ENCODE results near the gene KLHL40.

The KLHL40 gene, protein sequence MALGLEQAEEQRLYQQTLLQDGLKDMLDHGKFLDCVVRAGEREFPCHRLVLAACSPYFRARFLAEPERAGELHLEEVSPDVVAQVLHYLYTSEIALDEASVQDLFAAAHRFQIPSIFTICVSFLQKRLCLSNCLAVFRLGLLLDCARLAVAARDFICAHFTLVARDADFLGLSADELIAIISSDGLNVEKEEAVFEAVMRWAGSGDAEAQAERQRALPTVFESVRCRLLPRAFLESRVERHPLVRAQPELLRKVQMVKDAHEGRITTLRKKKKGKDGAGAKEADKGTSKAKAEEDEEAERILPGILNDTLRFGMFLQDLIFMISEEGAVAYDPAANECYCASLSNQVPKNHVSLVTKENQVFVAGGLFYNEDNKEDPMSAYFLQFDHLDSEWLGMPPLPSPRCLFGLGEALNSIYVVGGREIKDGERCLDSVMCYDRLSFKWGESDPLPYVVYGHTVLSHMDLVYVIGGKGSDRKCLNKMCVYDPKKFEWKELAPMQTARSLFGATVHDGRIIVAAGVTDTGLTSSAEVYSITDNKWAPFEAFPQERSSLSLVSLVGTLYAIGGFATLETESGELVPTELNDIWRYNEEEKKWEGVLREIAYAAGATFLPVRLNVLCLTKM

GRCh38 chr3:42685363-42685881 is at the start of gene KLHL40:
TSS of gene KLHL40 (plus strand) at chr3:42685537. CDS start at chr3:42685619, 82 bp downstream.
- no peak within 1 kb of the TSS for H3K4me3 ChIP-seq (ENCODE audit: low read length)
- H3K9ac ChIP-seq (ENCODE audit: low read depth, low read length): no peak within 1 kb of the TSS
- no peaks in the 10 kb centered on the region for H3K27me3 ChIP-seq (ENCODE audit: insufficient read depth, low read length)
- H3K27ac ChIP-seq (ENCODE audit: low read length): no peak within 1 kb of the TSS
- H3K36me3 ChIP-seq (ENCODE audit: insufficient read depth, low read depth, low read length): no peaks in the 10 kb centered on the region
- peaks cover 11% of the 10 kb centered on the region; the same call in 1 of the 2 replicates for H3K4me1 ChIP-seq (ENCODE audit: insufficient read depth, low read length)
- no peaks in the 10 kb centered on the region for H3K9me3 ChIP-seq (ENCODE audit: insufficient read depth, low read depth, low read length)

GRCh38 chr3:42637001-42637400 is 48.3 kb upstream of the KLHL40 start:
- Histone ChIP-seq H3K9ac (ENCODE audit: low read depth, low read length) (no peak overlapping the region), H3K4me1 (ENCODE audit: insufficient read depth, low read length) (peaks cover 4% of the 10 kb centered on the region; the same call in 1 of the 2 replicates), H3K27me3 (ENCODE audit: insufficient read depth, low read length) (no peaks in the 10 kb centered on the region), H3K36me3 (ENCODE audit: insufficient read depth, low read depth, low read length) (peaks cover 98% of the 10 kb centered on the region), H3K4me3 (ENCODE audit: low read length) (no peak overlapping the region), H3K9me3 (ENCODE audit: insufficient read depth, low read depth, low read length) (no peaks in the 10 kb centered on the region), H3K27ac (ENCODE audit: low read length) (no peak overlapping the region)

DNA sequence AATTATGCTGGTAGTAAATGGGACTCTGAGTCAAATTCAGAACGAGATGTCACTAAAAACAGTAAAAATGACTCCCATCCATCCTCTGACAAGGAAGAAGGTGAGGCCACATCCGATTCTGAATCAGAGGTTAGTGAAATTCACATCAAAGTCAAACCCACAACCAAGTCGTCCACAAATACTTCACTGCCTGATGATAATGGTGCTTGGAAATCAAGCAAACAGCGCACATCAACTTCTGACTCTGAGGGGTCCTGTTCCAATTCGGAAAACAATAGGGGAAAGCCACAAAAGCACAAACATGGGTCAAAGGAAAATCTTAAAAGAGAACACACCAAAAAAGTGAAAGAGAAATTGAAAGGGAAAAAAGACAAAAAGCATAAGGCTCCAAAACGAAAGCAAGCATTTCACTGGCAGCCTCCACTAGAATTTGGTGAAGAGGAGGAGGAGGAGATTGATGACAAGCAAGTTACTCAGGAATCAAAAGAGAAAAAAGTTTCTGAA is 46.9 kb upstream of the KLHL40 start:
- H3K27ac ChIP-seq (ENCODE audit: low read length): no peak overlapping the region
- no peaks in the 10 kb centered on the region for H3K27me3 ChIP-seq (ENCODE audit: insufficient read depth, low read length)
- H3K36me3 ChIP-seq (ENCODE audit: insufficient read depth, low read depth, low read length): peaks cover 98% of the 10 kb centered on the region
- H3K4me3 ChIP-seq (ENCODE audit: low read length): no peak overlapping the region
- no peaks in the 10 kb centered on the region for H3K9me3 ChIP-seq (ENCODE audit: insufficient read depth, low read depth, low read length)
- no peak overlapping the region for H3K9ac ChIP-seq (ENCODE audit: low read depth, low read length)
- H3K4me1 ChIP-seq (ENCODE audit: insufficient read depth, low read length): no peaks in the 10 kb centered on the region

- Histone ChIP-seq H3K36me3 (ENCODE audit: insufficient read depth, low read depth, low read length) (peaks cover 98% of the 10 kb centered on the region), H3K4me1 (ENCODE audit: insufficient read depth, low read length) (no peaks in the 10 kb centered on the region), H3K27ac (ENCODE audit: low read length) (no peak overlapping the region), H3K9ac (ENCODE audit: low read depth, low read length) (no peak overlapping the region), H3K9me3 (ENCODE audit: insufficient read depth, low read depth, low read length) (no peaks in the 10 kb centered on the region), H3K27me3 (ENCODE audit: insufficient read depth, low read length) (no peaks in the 10 kb centered on the region), H3K4me3 (ENCODE audit: low read length) (no peak overlapping the region)
Measured at GRCh38 chr3:42639192-42639591, 46.1 kb upstream of the KLHL40 start.

DNA sequence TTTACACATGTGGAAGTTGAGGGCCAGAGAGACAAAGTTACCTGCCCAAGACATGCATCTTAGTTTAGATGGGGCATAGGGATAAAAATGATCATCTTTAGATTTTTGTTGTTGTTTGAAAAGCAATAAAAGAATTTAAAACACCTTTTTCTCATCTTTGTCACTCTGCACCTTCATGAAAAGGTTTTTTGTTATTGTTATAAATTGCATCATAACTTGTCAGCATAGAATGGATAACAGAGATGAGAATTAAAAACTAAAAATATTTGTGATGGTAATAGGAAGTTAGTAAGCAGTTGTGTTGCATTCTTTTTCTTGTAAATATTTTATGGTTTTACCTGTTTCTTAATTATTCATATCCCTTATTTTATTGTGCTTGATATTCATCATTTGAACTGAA is 45.2 kb upstream of the KLHL40 start:
- no peak overlapping the region for H3K4me3 ChIP-seq (ENCODE audit: low read length)
- peaks cover 98% of the 10 kb centered on the region for H3K36me3 ChIP-seq (ENCODE audit: insufficient read depth, low read depth, low read length)
- H3K27ac ChIP-seq (ENCODE audit: low read length): no peak overlapping the region
- H3K9ac ChIP-seq (ENCODE audit: low read depth, low read length): no peak overlapping the region
- no peaks in the 10 kb centered on the region for H3K27me3 ChIP-seq (ENCODE audit: insufficient read depth, low read length)
- H3K9me3 ChIP-seq (ENCODE audit: insufficient read depth, low read depth, low read length): no peaks in the 10 kb centered on the region
- H3K4me1 ChIP-seq (ENCODE audit: insufficient read depth, low read length): no peaks in the 10 kb centered on the region

DNA sequence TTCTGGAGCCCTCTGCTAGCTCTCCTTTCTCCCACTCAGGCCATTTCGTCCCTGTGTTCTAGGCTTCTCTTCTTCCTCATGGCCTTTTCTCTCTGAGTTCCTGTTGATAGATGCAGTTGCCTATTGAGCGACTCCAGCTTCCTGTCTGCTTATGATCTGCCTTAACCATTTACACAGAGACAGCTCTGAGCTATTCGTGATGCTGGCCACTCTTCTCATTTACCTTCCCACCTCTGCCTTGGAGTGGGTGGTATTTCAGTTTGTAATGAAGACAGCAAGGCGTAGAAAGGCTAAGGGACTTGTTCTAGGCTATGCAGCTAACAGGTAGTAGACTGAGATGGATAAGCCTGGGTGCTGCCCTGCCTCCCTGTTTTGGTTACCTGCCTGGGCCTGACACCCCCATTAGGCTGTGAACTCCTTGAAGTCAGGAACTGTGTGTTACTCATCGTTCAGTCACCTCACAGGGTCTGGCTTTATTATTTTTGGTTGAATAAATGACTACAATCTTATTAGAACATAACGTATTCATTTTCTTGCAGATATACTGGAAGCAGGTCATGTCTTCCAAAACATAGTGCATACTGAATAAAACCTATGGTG is 44.5 kb upstream of the KLHL40 start:
- Histone ChIP-seq H3K27me3 (ENCODE audit: insufficient read depth, low read length) (no peaks in the 10 kb centered on the region), H3K9me3 (ENCODE audit: insufficient read depth, low read depth, low read length) (no peaks in the 10 kb centered on the region), H3K27ac (ENCODE audit: low read length) (no peak overlapping the region), H3K4me3 (ENCODE audit: low read length) (no peak overlapping the region), H3K4me1 (ENCODE audit: insufficient read depth, low read length) (no peaks in the 10 kb centered on the region), H3K9ac (ENCODE audit: low read depth, low read length) (no peak overlapping the region), H3K36me3 (ENCODE audit: insufficient read depth, low read depth, low read length) (peaks cover 98% of the 10 kb centered on the region)

- H3K9me3 ChIP-seq (ENCODE audit: insufficient read depth, low read depth, low read length): no peaks in the 10 kb centered on the region
- H3K36me3 ChIP-seq (ENCODE audit: insufficient read depth, low read depth, low read length): peaks cover 70% of the 10 kb centered on the region
- peak overlapping the region; percentile 17 for H3K27ac ChIP-seq (ENCODE audit: low read length)
- no peaks in the 10 kb centered on the region for H3K27me3 ChIP-seq (ENCODE audit: insufficient read depth, low read length)
- H3K4me3 ChIP-seq (ENCODE audit: low read length): no peak overlapping the region
- no peak overlapping the region; the same call in 1 of the 2 replicates for H3K9ac ChIP-seq (ENCODE audit: low read depth, low read length)
- H3K4me1 ChIP-seq (ENCODE audit: insufficient read depth, low read length): peaks cover 31% of the 10 kb centered on the region
Measured at GRCh38 chr3:42647821-42648459, 37.4 kb upstream of the KLHL40 start.

DNA sequence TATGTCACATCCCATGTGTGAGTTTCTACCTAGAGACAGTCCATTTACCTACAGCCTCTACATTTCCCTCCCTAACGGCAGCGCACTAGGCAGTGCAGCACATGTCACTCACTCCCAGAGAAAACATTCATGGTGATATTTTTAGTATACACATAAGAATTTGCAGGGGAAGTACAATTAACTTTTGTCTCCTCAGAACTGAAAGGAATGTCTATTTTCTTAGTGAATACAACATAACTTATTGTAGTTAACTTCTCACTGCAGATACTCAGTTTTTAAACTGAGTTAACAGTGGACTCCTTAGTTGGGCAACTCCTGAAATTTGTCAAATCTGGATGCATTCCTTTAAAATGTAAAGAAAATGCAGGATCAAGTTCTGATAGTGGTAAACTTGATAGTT is 36.3 kb upstream of the KLHL40 start:
- Histone ChIP-seq H3K9ac (ENCODE audit: low read depth, low read length) (no peak overlapping the region), H3K4me1 (ENCODE audit: insufficient read depth, low read length) (peaks cover 34% of the 10 kb centered on the region), H3K27me3 (ENCODE audit: insufficient read depth, low read length) (no peaks in the 10 kb centered on the region), H3K27ac (ENCODE audit: low read length) (no peak overlapping the region), H3K4me3 (ENCODE audit: low read length) (no peak overlapping the region), H3K9me3 (ENCODE audit: insufficient read depth, low read depth, low read length) (no peaks in the 10 kb centered on the region), H3K36me3 (ENCODE audit: insufficient read depth, low read depth, low read length) (peaks cover 60% of the 10 kb centered on the region)

DNA sequence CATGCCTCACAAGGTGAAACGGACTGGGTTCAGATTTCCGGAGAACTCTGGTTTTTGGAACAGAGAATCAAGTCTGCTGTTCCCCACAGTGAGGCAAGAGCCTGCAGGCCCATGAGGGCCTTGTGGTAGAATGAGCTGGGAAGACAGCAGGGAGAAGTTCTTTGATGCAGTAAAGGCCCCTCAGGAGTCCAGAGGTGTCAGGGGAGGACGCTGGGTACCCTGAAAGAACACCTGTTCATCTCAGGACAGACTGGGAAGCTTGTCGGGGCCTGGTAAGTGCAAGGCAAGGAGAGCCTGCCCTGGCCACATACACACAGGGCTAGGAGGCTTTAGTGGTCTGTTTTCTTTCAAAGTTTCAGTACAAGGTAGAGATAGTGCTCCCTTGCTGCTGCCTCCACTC is 35.6 kb upstream of the KLHL40 start:
- Histone ChIP-seq H3K4me1 (ENCODE audit: insufficient read depth, low read length) (peaks cover 34% of the 10 kb centered on the region), H3K9ac (ENCODE audit: low read depth, low read length) (no peak overlapping the region), H3K27ac (ENCODE audit: low read length) (peak overlapping the region; percentile 29), H3K36me3 (ENCODE audit: insufficient read depth, low read depth, low read length) (peaks cover 52% of the 10 kb centered on the region), H3K4me3 (ENCODE audit: low read length) (no peak overlapping the region), H3K9me3 (ENCODE audit: insufficient read depth, low read depth, low read length) (no peaks in the 10 kb centered on the region), H3K27me3 (ENCODE audit: insufficient read depth, low read length) (no peaks in the 10 kb centered on the region)

- peaks cover 40% of the 10 kb centered on the region for H3K4me1 ChIP-seq (ENCODE audit: insufficient read depth, low read length)
- H3K27me3 ChIP-seq (ENCODE audit: insufficient read depth, low read length): no peaks in the 10 kb centered on the region
- no peak overlapping the region for H3K4me3 ChIP-seq (ENCODE audit: low read length)
- peaks cover 35% of the 10 kb centered on the region for H3K36me3 ChIP-seq (ENCODE audit: insufficient read depth, low read depth, low read length)
- H3K27ac ChIP-seq (ENCODE audit: low read length): no peak overlapping the region
- H3K9ac ChIP-seq (ENCODE audit: low read depth, low read length): no peak overlapping the region
- H3K9me3 ChIP-seq (ENCODE audit: insufficient read depth, low read depth, low read length): no peaks in the 10 kb centered on the region
Measured at GRCh38 chr3:42651248-42652091, 33.9 kb upstream of the KLHL40 start.

- H3K27ac ChIP-seq (ENCODE audit: low read length): no peak overlapping the region
- H3K9me3 ChIP-seq (ENCODE audit: insufficient read depth, low read depth, low read length): no peaks in the 10 kb centered on the region
- H3K27me3 ChIP-seq (ENCODE audit: insufficient read depth, low read length): no peaks in the 10 kb centered on the region
- no peak overlapping the region for H3K4me3 ChIP-seq (ENCODE audit: low read length)
- peaks cover 35% of the 10 kb centered on the region for H3K4me1 ChIP-seq (ENCODE audit: insufficient read depth, low read length)
- no peak overlapping the region for H3K9ac ChIP-seq (ENCODE audit: low read depth, low read length)
- H3K36me3 ChIP-seq (ENCODE audit: insufficient read depth, low read depth, low read length): peaks cover 27% of the 10 kb centered on the region
Measured at GRCh38 chr3:42652251-42652610, 33.1 kb upstream of the KLHL40 start.

Measured in iPS-20b (cell line).